Vagina (tissue), 2 donors: Measurements from ENCODE around the gene LYPD8. TPM values are rescaled to one million over a fixed set of nuclear protein-coding genes. Genes with fewer than 3 reads are reported as not detected.

Source experiments
- DNase-seq, 2 donors: peaks; one replicate each; pipeline ENCODE4 v3.0.0-alpha.2; 2017; ENCODE audit errors: extremely low spot score in 2 of 2
- H3K27ac ChIP-seq: fragments of 200-600 bp; sonication (generic); one replicate; pipeline ENCODE4 v1.5.1; 2019
- H3K27me3 ChIP-seq: fragments of 200-600 bp; sonication (generic); one replicate; pipeline ENCODE4 v1.5.1; 2019
- H3K36me3 ChIP-seq, 2 donors: fragments of 200-600 bp; sonication (generic); one replicate each; pipeline ENCODE4 v1.5.1; 2017 to 2019
- H3K4me1 ChIP-seq: fragments of 200-600 bp; sonication (generic); one replicate; pipeline ENCODE4 v1.5.1; 2019
- H3K4me3 ChIP-seq, 2 donors: fragments of 200-600 bp; sonication (generic); 1 replicate in 1 of 2; 2 replicates in 1 of 2; pipeline ENCODE4 v1.5.1; 2016 to 2019
- H3K9me3 ChIP-seq: fragments of 200-600 bp; sonication (generic); one replicate; pipeline ENCODE4 v1.5.1; 2019
- CTCF ChIP-seq, 3 experiments: fragments of 450-650 bp in 2 of 3; fragments of 200-600 bp in 1 of 3; sonication (generic) in 1 of 3; IDR thresholded peaks; one replicate each; pipeline ENCODE4 v1.5.1; 2017 to 2019; ENCODE audit warnings: antibody characterized with exemption in 3 of 3, mild to moderate bottlenecking in 2 of 3, moderate library complexity in 2 of 3
- POLR2A ChIP-seq, 2 donors: fragments of 450-650 bp; IDR thresholded peaks; one replicate each; pipeline ENCODE4 v1.6.1; 2017; ENCODE audit warnings: antibody characterized with exemption in 2 of 2, mild to moderate bottlenecking in 2 of 2, moderate library complexity in 2 of 2
- POLR2AphosphoS5 ChIP-seq, 2 donors: sonication (generic); formaldehyde crosslinking; IDR thresholded peaks; one replicate each; pipeline ENCODE4 v1.9.0; 2017; ENCODE audit warnings: antibody characterized with exemption in 2 of 2, mild to moderate bottlenecking in 2 of 2, low read depth in 1 of 2; ENCODE audit not compliant: insufficient read depth in 1 of 2
- intact Hi-C: fragments of 100-400 bp; cut with DNase I; formaldehyde crosslinking; loops from one replicate; pipeline ENCODE4 v1.15.1; 2023
- total RNA-seq: library from RNA; depleted of rRNA; stranded (reverse); fragments of >200 nt; gene quantifications from one replicate; pipeline ENCODE4 v1.2.3, GENCODE V29; 2016

The LYPD8 gene
- total RNA-seq, 1 donor from 2014 or later = not detected

GRCh38 chr1:248703674-248704073 is 51.9 kb downstream of the LYPD8 start:
- H3K27me3 ChIP-seq = no peaks in the 10 kb centered on the region
- DNase-seq = no peak
- H3K4me1 ChIP-seq = no peaks in the 10 kb centered on the region
- intact Hi-C loops = no loop called here
- no peaks in the 10 kb centered on the region for H3K9me3 ChIP-seq
- no peak for TF ChIP-seq POLR2A (IDR thresholded peaks at IDR 0.05)
- no peak for TF ChIP-seq POLR2AphosphoS5 (IDR thresholded peaks at IDR 0.05; ENCODE audit: insufficient read depth in 1 of 2, low read depth in 1 of 2)
- TF ChIP-seq CTCF (IDR thresholded peaks at IDR 0.05) = no peak
- no peak overlapping the region for H3K27ac ChIP-seq
- no peaks in the 10 kb centered on the region for H3K36me3 ChIP-seq
- H3K4me3 ChIP-seq = no peak overlapping the region

DNA sequence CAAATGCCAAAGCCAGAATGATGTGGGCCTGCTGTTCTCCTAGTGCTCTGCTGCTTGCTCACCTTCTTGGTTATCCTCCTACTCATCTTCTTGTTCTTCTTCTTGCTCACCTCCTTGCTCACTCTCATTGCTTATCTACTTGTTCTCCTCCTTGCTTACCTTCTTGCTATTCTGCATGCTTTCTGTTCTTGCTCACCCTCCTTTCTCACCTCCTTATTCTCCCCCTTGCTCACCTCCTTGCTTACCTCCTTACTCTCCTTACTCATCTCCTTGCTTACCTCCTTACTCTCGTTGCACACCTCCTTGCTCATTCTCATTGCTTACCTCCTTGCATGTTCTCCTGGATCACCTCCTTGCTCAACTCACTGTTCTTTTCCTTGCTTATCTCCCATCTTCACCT is 52.8 kb downstream of the LYPD8 start, which contains the start of gene OR14I1:
Gene OR14I1, minus strand, starts transcription at position 53 of the 400 bp plus-strand sequence.
- Histone ChIP-seq H3K36me3 (no peaks in the 10 kb centered on the region), H3K27me3 (no peaks in the 10 kb centered on the region), H3K4me1 (no peaks in the 10 kb centered on the region), H3K9me3 (no peaks in the 10 kb centered on the region), H3K4me3 (no peak within 1 kb of the TSS), H3K27ac (no peak within 1 kb of the TSS)
- no peak for DNase-seq
- TF ChIP-seq POLR2A (IDR thresholded peaks at IDR 0.05) (no peak), CTCF (IDR thresholded peaks at IDR 0.05) (no peak), POLR2AphosphoS5 (IDR thresholded peaks at IDR 0.05; ENCODE audit: insufficient read depth in 1 of 2, low read depth in 1 of 2) (no peak)
- intact Hi-C loops = no loop called here

DNA sequence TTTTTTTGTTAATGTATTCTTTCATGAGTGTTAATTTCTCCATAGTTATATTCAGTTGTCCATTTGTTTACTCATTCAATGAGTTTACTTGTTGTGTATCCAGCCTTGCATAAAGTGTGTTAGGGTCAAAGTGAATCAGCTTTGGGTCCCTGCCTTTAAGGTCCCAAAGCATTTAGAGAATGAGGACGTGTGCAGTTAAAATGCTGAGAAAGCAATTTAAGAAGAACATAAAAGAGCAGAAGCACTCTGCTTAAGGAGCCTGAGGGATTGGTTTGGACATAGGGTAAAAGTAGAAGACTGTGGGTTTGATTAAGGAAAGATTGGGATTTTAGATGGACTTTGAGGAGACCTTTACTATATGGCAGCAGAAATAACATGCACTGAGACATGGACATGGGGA is 56.5 kb downstream of the LYPD8 start:
- intact Hi-C loops = no loop called here
- no peak for DNase-seq
- no peak overlapping the region for H3K4me3 ChIP-seq
- H3K9me3 ChIP-seq = no peaks in the 10 kb centered on the region
- no peaks in the 10 kb centered on the region for H3K4me1 ChIP-seq
- no peaks in the 10 kb centered on the region for H3K27me3 ChIP-seq
- no peak overlapping the region for H3K27ac ChIP-seq
- no peaks in the 10 kb centered on the region for H3K36me3 ChIP-seq
- no peak for TF ChIP-seq POLR2AphosphoS5 (IDR thresholded peaks at IDR 0.05; ENCODE audit: insufficient read depth in 1 of 2, low read depth in 1 of 2)
- TF ChIP-seq POLR2A (IDR thresholded peaks at IDR 0.05) = no peak
- TF ChIP-seq CTCF (IDR thresholded peaks at IDR 0.05) = no peak

DNA sequence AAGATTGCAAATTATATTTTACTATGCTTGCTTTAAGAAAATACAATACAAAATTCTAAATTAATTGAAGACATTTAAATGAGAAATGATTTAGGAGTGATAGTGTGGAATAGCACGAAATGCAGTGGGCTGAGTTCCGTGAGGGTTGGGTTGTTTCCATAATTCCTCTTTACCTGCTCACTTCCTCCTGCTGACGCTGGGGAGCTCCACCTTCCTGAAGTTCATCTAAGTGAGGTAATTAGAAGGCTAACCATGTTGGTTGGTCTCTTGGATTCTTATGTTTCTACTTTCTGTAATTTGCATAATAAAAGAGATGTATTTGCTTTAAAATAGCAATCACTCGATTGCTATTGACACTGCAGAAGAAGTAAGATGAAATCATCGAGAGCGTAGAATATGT is 57.7 kb downstream of the LYPD8 start:
- no peak for TF ChIP-seq CTCF (IDR thresholded peaks at IDR 0.05)
- TF ChIP-seq POLR2A (IDR thresholded peaks at IDR 0.05) = no peak
- TF ChIP-seq POLR2AphosphoS5 (IDR thresholded peaks at IDR 0.05; ENCODE audit: insufficient read depth in 1 of 2, low read depth in 1 of 2) = no peak
- Histone ChIP-seq H3K9me3 (no peaks in the 10 kb centered on the region), H3K36me3 (no peaks in the 10 kb centered on the region), H3K27ac (no peak overlapping the region), H3K27me3 (no peaks in the 10 kb centered on the region), H3K4me3 (no peak overlapping the region), H3K4me1 (no peaks in the 10 kb centered on the region)
- DNase-seq = no peak
- intact Hi-C loops = no loop called here

DNA sequence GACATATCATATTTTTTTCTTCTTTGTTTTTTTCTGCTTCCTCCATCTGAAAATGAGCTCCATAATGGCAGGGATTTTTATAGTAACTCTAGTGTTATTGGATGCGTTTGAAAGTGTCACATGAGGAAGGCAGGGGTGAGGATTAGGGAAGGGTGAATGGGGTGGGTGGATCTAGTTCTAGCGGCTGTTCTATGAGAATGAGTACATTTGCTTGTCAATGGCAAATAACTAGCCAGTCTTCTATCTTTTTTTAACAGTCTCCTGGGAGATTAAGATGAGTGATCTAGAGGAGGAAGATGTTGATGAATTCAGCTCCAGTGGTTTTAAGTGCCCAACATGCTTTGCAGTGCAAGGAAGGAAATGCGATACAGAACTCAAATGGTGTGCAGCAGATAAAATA is 58.8 kb downstream of the LYPD8 start:
- Histone ChIP-seq H3K9me3 (no peaks in the 10 kb centered on the region), H3K27me3 (no peaks in the 10 kb centered on the region), H3K4me1 (no peaks in the 10 kb centered on the region), H3K4me3 (no peak overlapping the region), H3K27ac (no peak overlapping the region), H3K36me3 (no peaks in the 10 kb centered on the region)
- TF ChIP-seq POLR2AphosphoS5 (IDR thresholded peaks at IDR 0.05; ENCODE audit: insufficient read depth in 1 of 2, low read depth in 1 of 2) (no peak), CTCF (IDR thresholded peaks at IDR 0.05) (no peak), POLR2A (IDR thresholded peaks at IDR 0.05) (no peak)
- DNase-seq = no peak
- intact Hi-C loops = no loop called here
